ENCODE data around the gene ATP2A1. TPM values are rescaled to one million over a fixed set of nuclear protein-coding genes. Genes with fewer than 3 reads are reported as not detected.

Gene ATP2A1
- total and polyA plus RNA-seq, 4 donors, result 0.34 to 0.92 (median 0.44) TPM

GRCh38 chr16:28903344-28904042, 25.2 kb downstream of the ATP2A1 start:
- no peak for TF ChIP-seq CTCF (IDR thresholded peaks at IDR 0.05; ENCODE audit: control extremely low read depth, extremely low read depth)
- Histone ChIP-seq H3K27ac (ENCODE audit: low read depth in 1 of 2, low read length in 1 of 2) (no peak overlapping the region), H3K9ac (ENCODE audit: insufficient read depth in 1 of 2, low read length in 2 of 2) (no peak overlapping the region), H3K4me1 (ENCODE audit: control insufficient read depth in 5 of 5, insufficient read depth in 5 of 5, low read length in 5 of 5) (no peaks in the 10 kb centered on the region), H3K27me3 (ENCODE audit: control insufficient read depth in 3 of 3, insufficient read depth in 3 of 3, low read length in 2 of 3) (no peaks in the 10 kb centered on the region), H3K36me3 (ENCODE audit: control insufficient read depth in 4 of 4, insufficient read depth in 4 of 4, low read length in 4 of 4) (peaks cover 0 to 28% (median 4%) of the 10 kb centered on the region in 4 donors), H3K4me3 (no peak overlapping the region), H3K9me3 (ENCODE audit: control insufficient read depth in 4 of 4, insufficient read depth in 3 of 4, low read length in 3 of 4) (no peaks in the 10 kb centered on the region)
- WGBS, 2 donors, result 86 to 92% methylated on average over 29 of the region's 29 CpGs
- ATAC-seq (ENCODE audit: insufficient read depth, low FRiP score) (no peak), DNase-seq (no peak)

GRCh38 chr16:28904363-28904762, 26.1 kb downstream of the ATP2A1 start:
- 86 to 91% methylated on average over 14 of the region's 14 CpGs for WGBS, 2 donors
- no peak for DNase-seq
- ATAC-seq (ENCODE audit: insufficient read depth, low FRiP score), result no peak
- Histone ChIP-seq H3K4me1 (ENCODE audit: control insufficient read depth in 5 of 5, insufficient read depth in 5 of 5, low read length in 5 of 5) (no peaks in the 10 kb centered on the region), H3K4me3 (no peak overlapping the region), H3K36me3 (ENCODE audit: control insufficient read depth in 4 of 4, insufficient read depth in 4 of 4, low read length in 4 of 4) (peaks cover 0 to 31% (median 5%) of the 10 kb centered on the region in 4 donors), H3K27me3 (ENCODE audit: control insufficient read depth in 3 of 3, insufficient read depth in 3 of 3, low read length in 2 of 3) (no peaks in the 10 kb centered on the region), H3K9me3 (ENCODE audit: control insufficient read depth in 4 of 4, insufficient read depth in 3 of 4, low read length in 3 of 4) (no peaks in the 10 kb centered on the region), H3K27ac (ENCODE audit: low read depth in 1 of 2, low read length in 1 of 2) (no peak overlapping the region), H3K9ac (ENCODE audit: insufficient read depth in 1 of 2, low read length in 2 of 2) (no peak overlapping the region)
- TF ChIP-seq CTCF (IDR thresholded peaks at IDR 0.05; ENCODE audit: control extremely low read depth, extremely low read depth), result no peak

DNA sequence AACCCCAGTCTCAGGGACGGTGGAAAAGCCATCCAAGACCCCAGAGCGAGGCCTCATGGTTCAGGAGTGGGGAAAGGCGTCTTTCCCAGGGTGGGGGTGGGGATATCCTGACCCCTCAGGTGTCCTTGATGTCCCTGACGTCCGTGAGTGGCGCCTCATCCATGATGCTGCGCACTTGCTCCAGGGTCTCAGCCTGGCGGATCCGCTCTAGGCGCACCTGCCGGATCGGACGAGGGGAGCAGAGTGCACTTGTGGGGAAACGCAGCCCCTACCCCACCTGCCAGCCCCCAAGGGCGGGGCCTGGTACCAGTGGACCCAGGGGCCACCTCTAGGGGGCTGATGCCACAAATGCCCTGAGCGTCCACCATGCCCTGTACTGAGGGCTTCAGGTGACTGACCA, 26.5 kb downstream of the ATP2A1 start:
- DNase-seq (no peak), ATAC-seq (ENCODE audit: insufficient read depth, low FRiP score) (no peak)
- WGBS, 2 donors, result 96% methylated on average over 16 of the region's 16 CpGs
- Histone ChIP-seq H3K27me3 (ENCODE audit: control insufficient read depth in 3 of 3, insufficient read depth in 3 of 3, low read length in 2 of 3) (no peaks in the 10 kb centered on the region), H3K36me3 (ENCODE audit: control insufficient read depth in 4 of 4, insufficient read depth in 4 of 4, low read length in 4 of 4) (peaks cover 0 to 31% (median 5%) of the 10 kb centered on the region in 4 donors), H3K9me3 (ENCODE audit: control insufficient read depth in 4 of 4, insufficient read depth in 3 of 4, low read length in 3 of 4) (no peaks in the 10 kb centered on the region), H3K4me3 (no peak overlapping the region), H3K9ac (ENCODE audit: insufficient read depth in 1 of 2, low read length in 2 of 2) (no peak overlapping the region), H3K4me1 (ENCODE audit: control insufficient read depth in 5 of 5, insufficient read depth in 5 of 5, low read length in 5 of 5) (no peaks in the 10 kb centered on the region), H3K27ac (ENCODE audit: low read depth in 1 of 2, low read length in 1 of 2) (no peak overlapping the region)
- no peak for TF ChIP-seq CTCF (IDR thresholded peaks at IDR 0.05; ENCODE audit: control extremely low read depth, extremely low read depth)
